ENCODE results near the gene CHURC1.

The CHURC1 gene

DNA sequence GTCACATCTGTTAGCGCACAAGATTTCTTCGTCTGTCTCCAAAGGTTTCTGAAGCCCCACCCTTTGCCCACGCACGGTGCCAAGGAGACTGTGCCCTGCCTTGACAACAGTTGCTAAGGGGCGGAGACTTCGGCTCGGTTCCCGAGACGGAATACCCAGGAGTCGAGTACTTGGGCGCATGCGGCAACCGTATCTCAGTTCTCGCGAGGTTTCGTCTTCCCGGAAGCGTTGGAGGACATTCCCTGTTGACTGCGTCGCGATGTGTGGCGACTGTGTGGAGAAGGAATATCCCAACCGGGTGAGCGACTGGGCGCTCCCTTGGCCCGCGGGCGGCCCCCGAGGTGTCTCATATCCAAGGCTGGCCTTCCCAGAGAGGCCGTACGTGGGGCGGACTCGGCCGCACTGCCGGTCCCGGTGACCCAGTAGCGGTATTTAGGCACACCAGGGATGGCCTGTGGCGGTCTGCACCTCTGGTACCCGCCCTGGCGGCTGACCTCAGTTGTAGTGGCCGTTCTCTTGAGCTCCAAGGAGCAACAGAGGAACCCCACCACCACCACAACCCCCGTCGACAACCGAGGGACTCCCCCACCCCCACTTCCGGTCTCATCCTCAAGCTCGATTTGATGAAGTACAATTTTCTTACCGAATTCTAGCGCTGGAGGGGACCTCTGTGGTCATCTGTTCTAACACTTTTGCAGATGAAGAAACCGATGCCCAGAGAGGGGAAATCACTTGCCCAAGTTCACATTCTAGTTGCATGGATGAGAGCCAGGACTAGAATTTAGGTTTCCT lies at the start of gene CHURC1:
Gene CHURC1, plus strand, starts transcription at position 219 of the 792 bp plus-strand sequence. Its CDS starts 41 bp downstream, at position 260.
- no peak for TF ChIP-seq ZNF274 (IDR thresholded peaks at IDR 0.05; ENCODE audit: low read depth, low read length)
- H3K4me3 ChIP-seq (ENCODE audit: low read length): peak within 1 kb of the TSS; percentile 93

DNA sequence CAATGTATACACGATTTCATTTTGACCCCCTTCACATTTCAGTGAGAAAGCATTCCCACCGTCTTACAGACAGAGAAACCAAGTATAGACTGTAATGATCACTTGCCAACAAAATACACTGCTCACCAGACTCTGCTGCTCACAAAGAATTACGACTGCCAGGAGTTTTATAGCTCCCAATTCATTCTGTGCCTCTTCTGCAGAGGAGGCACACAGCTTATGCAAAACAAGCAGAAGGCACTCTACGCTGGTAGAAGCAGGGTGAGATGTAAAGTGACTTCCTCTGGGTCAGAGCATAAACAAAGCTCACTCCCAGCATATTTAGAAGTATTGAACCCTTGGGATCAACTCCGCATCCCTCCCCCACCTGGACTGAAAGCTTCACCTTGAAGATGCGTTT lies 49.1 kb upstream of the CHURC1 start:
- no peak overlapping the region for H3K4me3 ChIP-seq (ENCODE audit: low read length)
- TF ChIP-seq ZNF274 (IDR thresholded peaks at IDR 0.05; ENCODE audit: low read depth, low read length): no peak

DNA sequence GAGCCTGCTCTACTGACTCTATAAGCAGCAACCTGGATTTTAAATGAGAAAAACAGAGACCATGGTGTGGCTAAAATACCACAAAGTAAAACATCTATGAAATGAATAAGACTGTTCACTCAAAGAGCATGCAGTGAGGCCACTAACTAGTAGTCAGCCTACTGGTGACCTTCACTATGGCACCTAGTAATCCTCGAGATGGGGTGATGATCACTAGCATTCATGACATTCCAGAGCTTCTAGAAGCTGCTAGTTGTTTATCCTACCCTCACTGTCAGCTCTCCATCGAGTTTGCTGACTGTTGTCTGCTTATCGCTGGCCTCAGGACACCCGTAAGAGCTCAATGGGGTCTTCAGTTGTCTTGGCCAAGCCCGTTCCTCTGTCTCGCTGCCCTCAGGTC lies 48.3 kb upstream of the CHURC1 start:
- TF ChIP-seq ZNF274 (IDR thresholded peaks at IDR 0.05; ENCODE audit: low read depth, low read length): no peak
- no peak overlapping the region for H3K4me3 ChIP-seq (ENCODE audit: low read length)

DNA sequence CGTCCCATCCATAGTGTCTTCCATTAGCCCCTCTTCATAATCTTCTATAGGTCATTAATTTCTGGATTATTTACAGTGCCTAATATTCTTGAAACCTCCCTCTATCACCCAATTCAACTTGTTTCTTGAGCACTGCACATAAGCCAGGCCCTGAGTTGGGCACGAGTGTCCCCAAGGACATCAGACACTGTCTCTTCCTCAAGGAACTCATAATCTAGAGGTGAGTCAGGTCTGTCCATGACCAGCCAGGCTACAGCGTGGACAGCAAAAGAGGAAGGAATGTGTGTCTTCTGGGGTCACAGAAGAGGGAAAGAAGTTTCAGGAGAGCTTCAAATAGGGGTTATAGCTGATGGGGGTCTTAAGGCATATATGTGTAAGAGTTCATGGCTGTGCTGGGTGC lies 47.1 kb upstream of the CHURC1 start:
- no peak for TF ChIP-seq ZNF274 (IDR thresholded peaks at IDR 0.05; ENCODE audit: low read depth, low read length)

DNA sequence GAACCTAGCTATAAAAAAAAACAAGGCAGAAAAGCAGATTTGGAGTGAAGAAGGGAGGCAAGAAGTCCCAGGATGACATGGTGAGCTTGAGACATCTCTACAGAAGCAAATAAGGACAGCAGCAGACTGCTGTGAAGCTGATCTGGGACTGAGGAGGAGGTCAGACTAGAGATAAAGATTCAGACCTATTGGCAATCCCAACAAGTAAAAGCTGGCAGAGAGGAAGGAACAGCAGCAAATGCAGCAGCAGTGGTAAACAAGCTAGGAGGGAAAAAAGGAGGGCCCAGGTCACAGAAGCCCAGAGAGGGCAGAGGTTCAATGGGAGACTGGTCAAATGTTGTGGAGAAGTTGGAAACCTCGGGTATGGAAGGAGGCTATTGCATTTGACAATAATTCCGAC lies 45.9 kb upstream of the CHURC1 start:
- no peak overlapping the region for H3K4me3 ChIP-seq (ENCODE audit: low read length)
- no peak for TF ChIP-seq ZNF274 (IDR thresholded peaks at IDR 0.05; ENCODE audit: low read depth, low read length)

More for the DNA sequence above, 47.1 kb upstream of the CHURC1 start:
- no peak overlapping the region for H3K4me3 ChIP-seq (ENCODE audit: low read length)

DNA sequence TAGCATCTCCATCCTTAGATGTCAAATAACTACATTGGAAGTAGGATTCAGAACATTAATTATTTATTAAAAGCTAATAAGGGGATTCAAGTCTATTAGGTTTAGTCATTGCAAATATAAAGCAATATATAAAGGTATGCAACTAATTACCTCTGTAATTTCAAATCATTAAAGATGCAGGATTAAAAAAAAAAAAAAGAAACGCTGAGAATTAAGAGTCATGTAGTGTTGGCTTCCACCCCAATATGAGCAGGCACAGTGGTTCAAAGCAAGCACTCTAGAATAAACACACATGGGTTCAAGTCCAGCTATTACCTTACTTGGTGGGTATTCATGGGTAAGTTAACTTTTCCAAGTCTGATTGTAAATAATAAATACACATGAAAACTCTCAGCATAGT lies 45.4 kb upstream of the CHURC1 start:
- no peak overlapping the region for H3K4me3 ChIP-seq (ENCODE audit: low read length)
- no peak for TF ChIP-seq ZNF274 (IDR thresholded peaks at IDR 0.05; ENCODE audit: low read depth, low read length)

DNA sequence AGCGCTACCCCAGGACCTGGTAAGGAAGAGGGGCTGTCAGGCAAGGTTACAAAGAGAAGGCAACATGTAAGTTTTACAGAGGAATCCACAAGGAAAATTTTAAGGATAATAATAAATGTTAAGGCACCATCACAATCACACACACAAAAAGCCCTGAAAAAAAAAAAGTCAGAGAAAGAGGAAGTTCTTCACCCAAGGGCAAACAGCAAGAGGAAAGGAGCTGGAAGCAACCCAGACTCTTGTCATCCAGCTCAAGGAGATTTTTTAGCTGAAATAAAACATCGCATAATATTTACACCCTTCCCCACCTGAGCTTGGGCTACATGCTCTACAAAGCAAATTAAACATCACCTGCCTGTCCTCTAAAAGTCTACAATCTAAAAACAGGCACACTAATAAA lies 44.1 kb upstream of the CHURC1 start:
- H3K4me3 ChIP-seq (ENCODE audit: low read length): no peak overlapping the region
- TF ChIP-seq ZNF274 (IDR thresholded peaks at IDR 0.05; ENCODE audit: low read depth, low read length): no peak

DNA sequence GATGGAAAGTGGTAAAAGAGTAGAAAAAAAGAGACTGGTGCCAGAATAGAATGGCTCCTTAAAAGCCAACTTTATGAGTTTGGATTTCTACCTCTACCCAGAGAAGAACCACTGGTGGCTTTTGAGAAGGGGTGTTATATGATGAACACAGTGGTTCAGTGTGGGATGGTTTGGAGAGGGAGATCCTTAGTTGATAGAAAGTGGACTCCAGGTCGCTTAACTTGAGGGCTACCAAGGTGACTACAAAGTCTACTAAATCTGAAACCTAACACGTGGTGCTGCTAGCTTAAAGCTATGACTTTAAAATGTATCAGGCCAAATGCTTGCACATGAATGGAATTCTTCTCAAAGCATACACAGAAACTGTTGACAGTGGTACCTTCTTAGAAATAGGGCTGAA lies 42.9 kb upstream of the CHURC1 start:
- no peak for TF ChIP-seq ZNF274 (IDR thresholded peaks at IDR 0.05; ENCODE audit: low read depth, low read length)
- no peak overlapping the region for H3K4me3 ChIP-seq (ENCODE audit: low read length)

DNA sequence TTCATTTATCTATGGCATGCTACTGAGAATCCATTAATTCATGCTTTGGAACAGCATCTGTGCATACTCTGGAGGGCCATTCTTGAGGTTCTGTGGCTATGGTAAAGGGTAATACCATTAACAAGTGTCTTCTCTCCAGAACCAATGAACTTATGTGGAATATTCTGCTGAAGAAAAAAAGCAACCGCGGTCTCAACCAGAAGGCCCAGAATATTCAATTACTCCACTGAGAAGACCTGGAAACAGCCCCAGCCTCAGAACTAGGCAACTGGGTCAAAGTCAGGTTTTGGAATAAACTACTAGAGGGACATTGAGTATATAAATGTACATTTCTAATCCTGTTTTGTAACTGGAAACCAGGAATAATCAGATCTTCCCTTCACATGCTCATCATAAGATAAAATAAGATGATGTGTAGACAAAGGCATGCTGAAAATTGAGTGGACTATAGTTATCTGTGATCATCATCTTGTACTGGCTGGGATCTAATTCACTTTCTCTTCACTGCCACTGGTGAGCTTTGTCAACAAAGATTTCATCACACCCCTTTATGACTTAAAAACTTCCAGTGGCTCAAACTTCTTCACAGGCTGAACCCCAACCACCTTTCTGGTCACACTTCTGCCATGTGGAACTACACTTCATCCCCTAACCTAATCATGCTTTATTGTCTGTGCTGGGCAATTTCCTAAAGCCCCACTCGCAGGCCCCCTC lies 40.6 kb upstream of the CHURC1 start:
- no peak for TF ChIP-seq ZNF274 (IDR thresholded peaks at IDR 0.05; ENCODE audit: low read depth, low read length)
- no peak overlapping the region for H3K4me3 ChIP-seq (ENCODE audit: low read length)

DNA sequence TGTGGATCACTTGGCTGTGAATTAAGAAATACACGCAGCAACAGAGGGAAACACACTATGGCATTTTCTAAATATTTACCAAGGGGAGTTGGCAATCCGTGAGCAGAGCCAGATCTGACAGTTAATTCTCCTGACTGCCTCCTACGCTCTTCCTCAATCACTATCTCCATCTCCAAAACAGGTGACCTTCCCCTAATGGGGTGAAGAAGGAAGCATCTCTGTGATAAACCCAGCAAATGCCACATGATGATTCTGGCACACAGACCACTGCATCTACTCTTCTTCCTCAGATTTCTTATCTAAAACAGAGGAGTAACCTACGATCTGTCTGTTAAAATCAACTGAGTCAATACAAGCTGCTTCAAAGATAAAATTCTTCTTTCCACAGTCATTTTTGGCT lies 38.9 kb upstream of the CHURC1 start:
- no peak overlapping the region for H3K4me3 ChIP-seq (ENCODE audit: low read length)
- no peak for TF ChIP-seq ZNF274 (IDR thresholded peaks at IDR 0.05; ENCODE audit: low read depth, low read length)

DNA sequence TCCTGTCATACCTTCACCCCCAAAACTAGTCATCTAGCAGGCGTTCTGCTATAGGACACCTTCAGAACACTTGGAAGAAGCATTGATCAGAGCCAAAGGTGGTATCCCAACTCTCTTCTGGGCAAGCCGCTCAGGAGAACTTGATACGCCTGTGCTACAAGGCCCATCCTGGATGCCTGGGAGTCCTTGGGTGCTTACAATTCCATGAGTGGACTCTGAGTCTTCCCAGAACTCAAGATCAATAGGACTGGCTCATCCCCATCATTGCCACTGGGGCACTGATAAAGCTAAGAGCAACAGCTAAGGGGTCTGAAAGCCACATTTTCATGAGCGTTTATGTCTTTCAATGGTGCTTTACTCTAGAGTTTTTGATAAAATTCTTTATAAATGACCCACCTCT lies 36.4 kb upstream of the CHURC1 start:
- no peak overlapping the region for H3K4me3 ChIP-seq (ENCODE audit: low read length)
- TF ChIP-seq ZNF274 (IDR thresholded peaks at IDR 0.05; ENCODE audit: low read depth, low read length): no peak

DNA sequence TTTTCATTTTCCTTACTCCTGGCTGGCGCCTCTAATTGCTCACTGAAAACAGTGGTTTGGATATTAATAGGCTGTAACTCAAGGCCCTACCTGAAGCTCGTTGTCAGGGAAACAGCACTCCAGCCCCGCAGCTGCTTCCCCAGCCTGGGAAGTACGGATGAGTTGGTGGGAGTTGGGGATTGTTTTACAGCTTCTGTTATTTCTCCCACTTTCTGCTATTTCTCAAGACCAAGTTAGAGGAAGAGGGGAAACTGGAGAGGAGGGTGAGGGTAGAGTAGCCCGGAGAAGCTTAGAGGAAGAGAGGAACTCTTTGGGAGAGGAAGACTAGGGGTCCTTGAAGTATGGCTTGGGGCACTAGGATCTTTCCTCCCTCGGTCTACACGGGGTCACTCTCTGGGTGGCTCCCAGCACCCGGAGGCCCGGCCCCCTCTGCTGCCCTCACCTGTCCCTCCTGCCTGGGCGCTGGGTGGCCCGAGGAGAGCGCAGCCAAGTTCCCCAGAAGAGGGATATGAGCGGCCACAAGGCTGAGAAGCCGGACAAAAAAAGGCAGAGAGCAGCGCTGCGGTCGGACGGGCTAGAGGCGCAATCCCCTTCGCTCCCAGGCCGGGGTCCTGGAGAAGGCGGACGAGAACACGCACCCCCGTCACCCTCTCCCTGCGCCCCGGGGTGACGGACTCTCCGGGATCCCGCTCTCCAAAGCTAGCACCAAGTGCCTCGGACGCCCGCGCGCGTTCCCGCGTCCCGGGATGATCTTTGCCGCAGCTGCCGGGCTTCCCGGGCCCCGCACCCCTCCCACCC lies 35.2 kb upstream of the CHURC1 start:
- no peak for TF ChIP-seq ZNF274 (IDR thresholded peaks at IDR 0.05; ENCODE audit: low read depth, low read length)
- H3K4me3 ChIP-seq (ENCODE audit: low read length): peak overlapping the region; percentile 74

DNA sequence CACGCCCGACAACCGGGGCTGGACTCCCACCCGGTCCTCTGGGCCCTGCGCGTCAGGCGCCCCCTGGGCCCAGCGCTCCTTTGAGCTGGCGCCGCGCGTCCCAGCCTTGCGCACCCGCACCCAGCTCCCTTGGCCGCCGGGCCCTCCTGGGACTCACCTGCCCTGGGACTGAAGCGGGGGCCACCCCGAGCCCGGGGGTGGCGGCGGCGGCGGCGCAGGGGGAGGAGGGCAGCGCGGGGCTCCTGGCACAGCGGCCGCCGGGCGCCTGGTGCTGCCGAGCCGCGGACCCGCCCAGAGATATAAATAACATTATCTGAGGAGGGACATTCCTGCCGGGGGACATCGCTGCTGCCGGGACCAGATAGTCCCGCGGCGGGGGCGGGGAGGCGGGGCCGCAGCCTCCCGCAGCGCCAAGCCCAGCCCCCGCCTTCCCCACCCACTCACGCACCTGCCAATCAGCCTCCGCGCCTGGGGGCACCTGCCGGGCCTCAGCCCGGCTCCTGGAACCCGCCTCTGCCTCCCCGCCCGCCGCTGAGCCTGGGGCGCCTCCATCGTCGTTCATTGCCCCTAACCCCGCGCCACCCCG lies 34.5 kb upstream of the CHURC1 start, which contains the start of gene SPTB:
Gene SPTB, minus strand, starts transcription at position 273 of the 586 bp plus-strand sequence. CDS start 56,813 bp downstream, outside the sequence.
- H3K4me3 ChIP-seq (ENCODE audit: low read length): peak within 1 kb of the TSS; percentile 74
- no peak for TF ChIP-seq ZNF274 (IDR thresholded peaks at IDR 0.05; ENCODE audit: low read depth, low read length)
